Esophagus squamous epithelium (tissue), 5 donors: ENCODE measurements around the gene PHACTR3. TPM values are rescaled to one million over a fixed set of nuclear protein-coding genes. Genes with fewer than 3 reads are reported as not detected.

Source experiments
- DNase-seq: peaks from one replicate; lab custom pipeline; 2025; lab: John Stamatoyannopoulos, UW
- H3K27ac ChIP-seq, 4 donors: fragments of 200-600 bp; sonication (generic); one replicate each; pipeline ENCODE4 v1.5.1; 2016 to 2019; ENCODE audit warnings: mild to moderate bottlenecking in 1 of 4
- H3K27me3 ChIP-seq, 4 donors: fragments of 200-600 bp; sonication (generic); 1 replicate in 3 of 4; 2 replicates in 1 of 4; pipeline versions ENCODE4 v1.5.1 to v1.6.0; 2017 to 2021; ENCODE audit warnings: antibody characterized with exemption in 1 of 4
- H3K36me3 ChIP-seq, 3 donors: fragments of 200-600 bp; sonication (generic); one replicate each; pipeline ENCODE4 v1.5.1; 2016 to 2019
- H3K4me1 ChIP-seq, 3 donors: fragments of 200-600 bp; sonication (generic); one replicate each; pipeline ENCODE4 v1.5.1; 2017 to 2019
- H3K4me3 ChIP-seq, 4 donors: fragments of 200-600 bp; sonication (generic); 1 replicate in 3 of 4; 2 replicates in 1 of 4; pipeline ENCODE4 v1.5.1; 2016 to 2019; ENCODE audit warnings: mild to moderate bottlenecking in 2 of 4, moderate library complexity in 1 of 4
- H3K9me3 ChIP-seq, 3 donors: fragments of 200-600 bp; sonication (generic); one replicate each; pipeline ENCODE4 v1.5.1; 2016 to 2019
- CTCF ChIP-seq, 6 experiments: fragments of 450-650 bp in 4 of 6; fragments of 200-600 bp in 2 of 6; sonication (generic) in 2 of 6; IDR thresholded peaks; one replicate each; pipeline ENCODE4 v1.5.1; 2016 to 2019; ENCODE audit warnings: antibody characterized with exemption in 6 of 6, mild to moderate bottlenecking in 4 of 6, moderate library complexity in 4 of 6
- POLR2A ChIP-seq, 4 donors: fragments of 450-650 bp; IDR thresholded peaks; one replicate each; pipeline ENCODE4 v1.6.1; 2017; ENCODE audit warnings: antibody characterized with exemption in 4 of 4, mild to moderate bottlenecking in 4 of 4, moderate library complexity in 3 of 4
- WGBS, 2 donors: methylation state at CpG; one replicate each; pipeline ENCODE4 v1.1.5; 2018; 5-methylcytosine and 5-hydroxymethylcytosine counted together
- intact Hi-C: fragments of 100-400 bp; cut with DNase I; formaldehyde crosslinking; loops from one replicate; pipeline ENCODE4 v1.15.0; 2022
- total RNA-seq, 4 donors: library from RNA; depleted of rRNA; stranded (reverse); fragments of >200 nt; gene quantifications; one replicate each; pipeline ENCODE4 v1.1.0, GENCODE V29; 2016
- donor health status: DM: yes; HTN: yes; CAD: no.

PHACTR3 gene
- total RNA-seq, 4 donors from 2014 or later = 0.13 to 2.5 (median 0.32) TPM

GRCh38 chr20:59620860-59621505, 16.6 kb downstream of the PHACTR3 start:
- 31 to 42% methylated on average over 5 to 7 of the region's 11 CpGs for WGBS, 2 donors
- Histone ChIP-seq H3K9me3 (no peaks in the 10 kb centered on the region), H3K27ac (no peak overlapping the region), H3K4me3 (no peak overlapping the region), H3K4me1 (no peaks in the 10 kb centered on the region), H3K27me3 (peaks cover 0 to 51% (median 0%) of the 10 kb centered on the region in 4 donors), H3K36me3 (no peaks in the 10 kb centered on the region)
- intact Hi-C loops = no loop called here
- TF ChIP-seq POLR2A (IDR thresholded peaks at IDR 0.05) (no peak), CTCF (IDR thresholded peaks at IDR 0.05) (no peak)
- DNase-seq = no peak

GRCh38 chr20:59622496-59622895, 18.2 kb downstream of the PHACTR3 start:
- intact Hi-C loops = no loop called here
- no peak overlapping the region for H3K4me3 ChIP-seq
- no peak overlapping the region for H3K27ac ChIP-seq
- WGBS, 2 donors = 80 to 83% methylated on average over 3 to 7 of the region's 9 CpGs
- peaks cover 0 to 52% (median 0%) of the 10 kb centered on the region in 4 donors for H3K27me3 ChIP-seq
- no peaks in the 10 kb centered on the region for H3K36me3 ChIP-seq
- TF ChIP-seq CTCF (IDR thresholded peaks at IDR 0.05) (no peak), POLR2A (IDR thresholded peaks at IDR 0.05) (no peak)
- no peaks in the 10 kb centered on the region for H3K9me3 ChIP-seq
- no peaks in the 10 kb centered on the region for H3K4me1 ChIP-seq
- no peak for DNase-seq

GRCh38 chr20:59623133-59623532, 18.8 kb downstream of the PHACTR3 start:
- WGBS, 2 donors = 75 to 80% methylated on average over 13 of the region's 13 CpGs
- no peak for DNase-seq
- H3K36me3 ChIP-seq = no peaks in the 10 kb centered on the region
- no peak overlapping the region for H3K4me3 ChIP-seq
- H3K4me1 ChIP-seq = no peaks in the 10 kb centered on the region
- H3K27me3 ChIP-seq = peaks cover 0 to 48% (median 0%) of the 10 kb centered on the region in 4 donors
- intact Hi-C loops = no loop called here
- no peak overlapping the region for H3K27ac ChIP-seq
- TF ChIP-seq POLR2A (IDR thresholded peaks at IDR 0.05) (no peak), CTCF (IDR thresholded peaks at IDR 0.05) (no peak)
- no peaks in the 10 kb centered on the region for H3K9me3 ChIP-seq

- WGBS, 2 donors = 74 to 87% methylated on average over 6 to 7 of the region's 9 CpGs
- H3K36me3 ChIP-seq = no peaks in the 10 kb centered on the region
- no peak for DNase-seq
- H3K27ac ChIP-seq = no peak overlapping the region
- no peak overlapping the region for H3K4me3 ChIP-seq
- H3K4me1 ChIP-seq = no peaks in the 10 kb centered on the region
- peaks cover 0 to 47% (median 0%) of the 10 kb centered on the region in 4 donors for H3K27me3 ChIP-seq
- H3K9me3 ChIP-seq = no peaks in the 10 kb centered on the region
- TF ChIP-seq CTCF (IDR thresholded peaks at IDR 0.05) (no peak), POLR2A (IDR thresholded peaks at IDR 0.05) (no peak)
- intact Hi-C loops = no loop called here
Measured at GRCh38 chr20:59623583-59623982, 19.2 kb downstream of the PHACTR3 start.

GRCh38 chr20:59624401-59624800, 20.1 kb downstream of the PHACTR3 start:
- no peak overlapping the region for H3K4me3 ChIP-seq
- no peak for TF ChIP-seq CTCF (IDR thresholded peaks at IDR 0.05)
- TF ChIP-seq POLR2A (IDR thresholded peaks at IDR 0.05) = no peak
- H3K4me1 ChIP-seq = no peaks in the 10 kb centered on the region
- H3K27ac ChIP-seq = no peak overlapping the region
- 79 to 95% methylated on average over 3 to 4 of the region's 6 CpGs for WGBS, 2 donors
- no peak for DNase-seq
- intact Hi-C loops = no loop called here
- no peaks in the 10 kb centered on the region for H3K36me3 ChIP-seq
- no peaks in the 10 kb centered on the region for H3K9me3 ChIP-seq
- peaks cover 0 to 43% (median 0%) of the 10 kb centered on the region in 4 donors for H3K27me3 ChIP-seq
